ENCODE measurements around the gene NT5DC2.

DNA sequence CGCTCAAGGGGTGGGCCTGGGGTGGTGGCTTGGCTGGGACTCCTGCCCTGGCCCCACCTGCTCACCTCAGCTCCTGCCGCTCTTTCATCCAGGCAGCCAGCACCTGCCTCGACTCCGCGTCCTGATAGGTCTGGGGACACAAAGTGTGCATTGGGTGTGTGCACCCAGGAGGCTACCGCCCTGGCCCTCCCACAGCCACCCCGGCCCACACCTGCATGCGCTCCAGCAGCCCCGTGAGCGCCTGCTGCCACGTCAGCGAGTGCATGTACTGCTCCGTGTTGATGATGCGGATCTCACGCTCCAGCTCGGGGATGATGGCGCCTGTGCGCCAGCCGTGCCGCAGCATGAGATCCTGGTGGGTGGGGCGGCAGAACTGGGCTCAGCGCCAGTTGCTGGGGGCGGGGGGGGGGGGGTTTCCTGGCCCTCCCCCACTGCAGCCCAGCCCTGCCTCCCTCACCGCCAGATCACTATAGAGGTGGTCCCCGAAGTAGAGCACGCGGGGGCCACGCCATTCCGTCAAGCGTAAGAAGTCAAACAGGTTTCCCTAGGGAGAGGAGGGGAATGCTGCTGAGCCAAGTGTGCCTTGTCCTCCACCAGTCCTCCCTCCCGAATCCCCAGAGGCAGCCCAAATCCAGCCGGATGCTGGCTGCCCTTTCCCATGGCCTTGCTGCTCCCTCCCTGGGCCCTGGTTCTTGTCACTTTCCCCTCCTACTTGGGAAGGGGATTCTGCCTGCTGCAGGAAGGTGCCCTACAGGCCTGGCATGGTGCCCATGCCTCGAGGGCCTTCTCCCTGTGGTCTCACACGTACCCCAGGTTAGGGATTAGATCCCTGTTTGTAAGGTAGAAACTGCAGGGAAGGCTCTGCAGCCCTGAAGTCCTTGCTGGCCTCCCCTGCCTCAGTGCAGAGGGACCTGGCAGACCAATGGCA lies 8.6 kb downstream of the NT5DC2 start:
- TF ChIP-seq CTCF (IDR thresholded peaks at IDR 0.05) (no peak), EP300 (IDR thresholded peaks at IDR 0.05) (no peak), POLR2A (IDR thresholded peaks at IDR 0.05) (no peak)
